ENCODE results near the gene CBX4. TPM values are rescaled to one million over a fixed set of nuclear protein-coding genes. Genes with fewer than 3 reads are reported as not detected.

The CBX4 gene
- polyA plus RNA-seq, 1 donor (not counting 4 experiments of a cell fraction or from before 2014, with no cell fraction given), result 7.0 TPM

- DNase-seq (ENCODE audit: low read depth, low spot score), result peak; percentile 91
- no peaks in the 10 kb centered on the region for H4K20me1 ChIP-seq (ENCODE audit: control insufficient read depth, extremely low read depth, insufficient read depth, low read length)
- H3K36me3 ChIP-seq (ENCODE audit: control insufficient read depth in 2 of 2, extremely low read depth in 1 of 2, insufficient read depth in 2 of 2, low read length in 2 of 2), result peaks cover 6 to 8% of the 10 kb centered on the region in 2 experiments
- peak within 1 kb of the TSS; percentile 88 for H3K4me2 ChIP-seq (ENCODE audit: control insufficient read depth, extremely low read depth, insufficient read depth, low read depth, low read length)
- peak; percentile 36 for FAIRE-seq
- H3K9me3 ChIP-seq (ENCODE audit: control insufficient read depth, low read depth, low read length), result no peaks in the 10 kb centered on the region
- no peaks in the 10 kb centered on the region for H3K79me2 ChIP-seq (ENCODE audit: control insufficient read depth, insufficient read depth, low read length)
- H3K4me3 ChIP-seq (ENCODE audit: control insufficient read depth in 2 of 3, extremely low read depth in 1 of 3, insufficient read depth in 2 of 3, low read depth in 1 of 3, low read length in 3 of 3), result peak within 1 kb of the TSS; percentile 73 to 82 (median 75)
- peak within 1 kb of the TSS; percentile 78 for H3K9ac ChIP-seq (ENCODE audit: control insufficient read depth, extremely low read depth, insufficient read depth, low read length)
- peak within 1 kb of the TSS; percentile 86 for H2AFZ ChIP-seq (ENCODE audit: control insufficient read depth, low read length)
- H3K9me1 ChIP-seq (ENCODE audit: control insufficient read depth, extremely low read depth, insufficient read depth, low read length), result no peaks in the 10 kb centered on the region
- H3K27ac ChIP-seq (ENCODE audit: control insufficient read depth, insufficient read depth, low read length), result peak within 1 kb of the TSS; percentile 68
- TF ChIP-seq EZH2 (IDR thresholded peaks at IDR 0.05; ENCODE audit: low read length) (no peak), CTCF (optimal IDR thresholded peaks at IDR 0.05 in 1 of 3, IDR thresholded peaks at IDR 0.05 in 1 of 3, conservative IDR thresholded peaks at IDR 0.05 in 1 of 3; ENCODE audit: extremely low read depth in 1 of 3, insufficient read depth in 2 of 3, low read length in 3 of 3) (peak in 1 of 3 experiments; percentile 19)
- H3K4me1 ChIP-seq (ENCODE audit: control insufficient read depth, extremely low read depth, insufficient read depth, low read length), result peaks cover 43% of the 10 kb centered on the region
- dilution Hi-C loops (cut with MboI; ENCODE audit: extremely low pct_ligation_motif_present, low sequenced_read_pairs), result no loop called here
- peaks cover 63% of the 10 kb centered on the region for H3K27me3 ChIP-seq (ENCODE audit: control insufficient read depth, extremely low read depth, insufficient read depth, low read length)
These were observed 42.3 kb downstream of the CBX4 start, which contains the start of gene CBX8 for GRCh38 chr17:79796763-79797491. Gene CBX8 (minus strand): TSS chr17:79797077. CDS start chr17:79796998, 79 bp downstream.

GRCh38 chr17:79796444-79796762, 42.8 kb downstream of the CBX4 start:
- dilution Hi-C loops (cut with MboI; ENCODE audit: extremely low pct_ligation_motif_present, low sequenced_read_pairs), result no loop called here
- DNase-seq (ENCODE audit: low read depth, low spot score) (no peak), FAIRE-seq (no peak)

More at GRCh38 chr17:79796444-79796762, 42.8 kb downstream of the CBX4 start:
- peaks cover 44% of the 10 kb centered on the region for H3K4me1 ChIP-seq (ENCODE audit: control insufficient read depth, extremely low read depth, insufficient read depth, low read length)
- H3K27me3 ChIP-seq (ENCODE audit: control insufficient read depth, extremely low read depth, insufficient read depth, low read length), result peaks cover 63% of the 10 kb centered on the region
- H3K79me2 ChIP-seq (ENCODE audit: control insufficient read depth, insufficient read depth, low read length), result no peaks in the 10 kb centered on the region
- H2AFZ ChIP-seq (ENCODE audit: control insufficient read depth, low read length), result peak overlapping the region; percentile 28
- no peak for TF ChIP-seq CTCF (optimal IDR thresholded peaks at IDR 0.05 in 1 of 3, IDR thresholded peaks at IDR 0.05 in 1 of 3, conservative IDR thresholded peaks at IDR 0.05 in 1 of 3; ENCODE audit: extremely low read depth in 1 of 3, insufficient read depth in 2 of 3, low read length in 3 of 3)
- TF ChIP-seq EZH2 (IDR thresholded peaks at IDR 0.05; ENCODE audit: low read length), result no peak
- H3K9me3 ChIP-seq (ENCODE audit: control insufficient read depth, low read depth, low read length), result no peaks in the 10 kb centered on the region
- peak overlapping the region; percentile 73 to 82 (median 75) for H3K4me3 ChIP-seq (ENCODE audit: control insufficient read depth in 2 of 3, extremely low read depth in 1 of 3, insufficient read depth in 2 of 3, low read depth in 1 of 3, low read length in 3 of 3)
- no peaks in the 10 kb centered on the region for H4K20me1 ChIP-seq (ENCODE audit: control insufficient read depth, extremely low read depth, insufficient read depth, low read length)
- H3K36me3 ChIP-seq (ENCODE audit: control insufficient read depth in 2 of 2, extremely low read depth in 1 of 2, insufficient read depth in 2 of 2, low read length in 2 of 2), result peaks cover 6 to 8% of the 10 kb centered on the region in 2 experiments
- no peaks in the 10 kb centered on the region for H3K9me1 ChIP-seq (ENCODE audit: control insufficient read depth, extremely low read depth, insufficient read depth, low read length)
- peak overlapping the region; percentile 78 for H3K9ac ChIP-seq (ENCODE audit: control insufficient read depth, extremely low read depth, insufficient read depth, low read length)
- H3K27ac ChIP-seq (ENCODE audit: control insufficient read depth, insufficient read depth, low read length), result no peak overlapping the region
- H3K4me2 ChIP-seq (ENCODE audit: control insufficient read depth, extremely low read depth, insufficient read depth, low read depth, low read length), result peak overlapping the region; percentile 88

All from keratinocyte (primary cell).